Measurements from ENCODE around the gene NDUFA12.

NDUFA12 gene

DNA sequence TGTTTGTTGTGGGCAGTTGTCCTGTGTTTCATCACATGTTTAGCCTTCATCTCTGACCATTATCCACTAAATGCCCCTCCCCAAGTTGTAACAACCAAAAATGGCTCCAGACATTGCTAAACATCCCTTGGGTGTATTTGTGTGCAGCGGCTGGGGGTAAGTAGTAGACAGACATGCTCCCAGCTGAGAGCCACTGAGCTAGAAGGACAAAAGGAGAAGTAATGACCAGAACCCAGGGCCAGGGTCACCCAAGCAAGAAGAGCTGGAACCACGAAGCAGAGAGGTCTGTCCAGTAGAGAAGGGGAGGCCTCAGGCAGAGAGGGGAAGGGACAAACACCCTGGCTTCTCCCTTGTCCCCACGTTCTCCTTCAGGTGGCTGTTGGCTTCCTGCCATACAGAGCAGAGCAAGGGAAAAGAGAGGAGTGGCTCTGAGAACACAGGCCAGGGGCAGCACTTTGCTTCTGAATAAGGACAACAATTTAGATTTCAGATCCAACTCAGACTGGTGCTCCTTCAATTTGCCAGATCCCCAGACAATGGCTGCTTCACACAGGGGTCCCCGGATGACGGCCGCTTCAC lies 55.2 kb downstream of the NDUFA12 start:
- TF ChIP-seq, protein P1, sequence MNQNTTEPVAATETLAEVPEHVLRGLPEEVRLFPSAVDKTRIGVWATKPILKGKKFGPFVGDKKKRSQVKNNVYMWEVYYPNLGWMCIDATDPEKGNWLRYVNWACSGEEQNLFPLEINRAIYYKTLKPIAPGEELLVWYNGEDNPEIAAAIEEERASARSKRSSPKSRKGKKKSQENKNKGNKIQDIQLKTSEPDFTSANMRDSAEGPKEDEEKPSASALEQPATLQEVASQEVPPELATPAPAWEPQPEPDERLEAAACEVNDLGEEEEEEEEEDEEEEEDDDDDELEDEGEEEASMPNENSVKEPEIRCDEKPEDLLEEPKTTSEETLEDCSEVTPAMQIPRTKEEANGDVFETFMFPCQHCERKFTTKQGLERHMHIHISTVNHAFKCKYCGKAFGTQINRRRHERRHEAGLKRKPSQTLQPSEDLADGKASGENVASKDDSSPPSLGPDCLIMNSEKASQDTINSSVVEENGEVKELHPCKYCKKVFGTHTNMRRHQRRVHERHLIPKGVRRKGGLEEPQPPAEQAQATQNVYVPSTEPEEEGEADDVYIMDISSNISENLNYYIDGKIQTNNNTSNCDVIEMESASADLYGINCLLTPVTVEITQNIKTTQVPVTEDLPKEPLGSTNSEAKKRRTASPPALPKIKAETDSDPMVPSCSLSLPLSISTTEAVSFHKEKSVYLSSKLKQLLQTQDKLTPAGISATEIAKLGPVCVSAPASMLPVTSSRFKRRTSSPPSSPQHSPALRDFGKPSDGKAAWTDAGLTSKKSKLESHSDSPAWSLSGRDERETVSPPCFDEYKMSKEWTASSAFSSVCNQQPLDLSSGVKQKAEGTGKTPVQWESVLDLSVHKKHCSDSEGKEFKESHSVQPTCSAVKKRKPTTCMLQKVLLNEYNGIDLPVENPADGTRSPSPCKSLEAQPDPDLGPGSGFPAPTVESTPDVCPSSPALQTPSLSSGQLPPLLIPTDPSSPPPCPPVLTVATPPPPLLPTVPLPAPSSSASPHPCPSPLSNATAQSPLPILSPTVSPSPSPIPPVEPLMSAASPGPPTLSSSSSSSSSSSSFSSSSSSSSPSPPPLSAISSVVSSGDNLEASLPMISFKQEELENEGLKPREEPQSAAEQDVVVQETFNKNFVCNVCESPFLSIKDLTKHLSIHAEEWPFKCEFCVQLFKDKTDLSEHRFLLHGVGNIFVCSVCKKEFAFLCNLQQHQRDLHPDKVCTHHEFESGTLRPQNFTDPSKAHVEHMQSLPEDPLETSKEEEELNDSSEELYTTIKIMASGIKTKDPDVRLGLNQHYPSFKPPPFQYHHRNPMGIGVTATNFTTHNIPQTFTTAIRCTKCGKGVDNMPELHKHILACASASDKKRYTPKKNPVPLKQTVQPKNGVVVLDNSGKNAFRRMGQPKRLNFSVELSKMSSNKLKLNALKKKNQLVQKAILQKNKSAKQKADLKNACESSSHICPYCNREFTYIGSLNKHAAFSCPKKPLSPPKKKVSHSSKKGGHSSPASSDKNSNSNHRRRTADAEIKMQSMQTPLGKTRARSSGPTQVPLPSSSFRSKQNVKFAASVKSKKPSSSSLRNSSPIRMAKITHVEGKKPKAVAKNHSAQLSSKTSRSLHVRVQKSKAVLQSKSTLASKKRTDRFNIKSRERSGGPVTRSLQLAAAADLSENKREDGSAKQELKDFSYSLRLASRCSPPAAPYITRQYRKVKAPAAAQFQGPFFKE (tag by site-specific recombination; IDR thresholded peaks at IDR 0.05; ENCODE audit: borderline replicate concordance), result no peak
- no peak for TF ChIP-seq ZNF558 (tag by site-specific recombination; IDR thresholded peaks at IDR 0.05)
- no peak for TF ChIP-seq ZNF175 (tag by site-specific recombination; IDR thresholded peaks at IDR 0.05)
- TF ChIP-seq, protein P2, sequence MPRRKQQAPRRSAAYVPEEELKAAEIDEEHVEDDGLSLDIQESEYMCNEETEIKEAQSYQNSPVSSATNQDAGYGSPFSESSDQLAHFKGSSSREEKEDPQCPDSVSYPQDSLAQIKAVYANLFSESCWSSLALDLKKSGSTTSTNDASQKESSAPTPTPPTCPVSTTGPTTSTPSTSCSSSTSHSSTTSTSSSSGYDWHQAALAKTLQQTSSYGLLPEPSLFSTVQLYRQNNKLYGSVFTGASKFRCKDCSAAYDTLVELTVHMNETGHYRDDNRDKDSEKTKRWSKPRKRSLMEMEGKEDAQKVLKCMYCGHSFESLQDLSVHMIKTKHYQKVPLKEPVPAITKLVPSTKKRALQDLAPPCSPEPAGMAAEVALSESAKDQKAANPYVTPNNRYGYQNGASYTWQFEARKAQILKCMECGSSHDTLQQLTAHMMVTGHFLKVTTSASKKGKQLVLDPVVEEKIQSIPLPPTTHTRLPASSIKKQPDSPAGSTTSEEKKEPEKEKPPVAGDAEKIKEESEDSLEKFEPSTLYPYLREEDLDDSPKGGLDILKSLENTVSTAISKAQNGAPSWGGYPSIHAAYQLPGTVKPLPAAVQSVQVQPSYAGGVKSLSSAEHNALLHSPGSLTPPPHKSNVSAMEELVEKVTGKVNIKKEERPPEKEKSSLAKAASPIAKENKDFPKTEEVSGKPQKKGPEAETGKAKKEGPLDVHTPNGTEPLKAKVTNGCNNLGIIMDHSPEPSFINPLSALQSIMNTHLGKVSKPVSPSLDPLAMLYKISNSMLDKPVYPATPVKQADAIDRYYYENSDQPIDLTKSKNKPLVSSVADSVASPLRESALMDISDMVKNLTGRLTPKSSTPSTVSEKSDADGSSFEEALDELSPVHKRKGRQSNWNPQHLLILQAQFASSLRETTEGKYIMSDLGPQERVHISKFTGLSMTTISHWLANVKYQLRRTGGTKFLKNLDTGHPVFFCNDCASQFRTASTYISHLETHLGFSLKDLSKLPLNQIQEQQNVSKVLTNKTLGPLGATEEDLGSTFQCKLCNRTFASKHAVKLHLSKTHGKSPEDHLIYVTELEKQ (tag by site-specific recombination; IDR thresholded peaks at IDR 0.05; ENCODE audit: borderline replicate concordance), result no peak
- TF ChIP-seq, protein P3, sequence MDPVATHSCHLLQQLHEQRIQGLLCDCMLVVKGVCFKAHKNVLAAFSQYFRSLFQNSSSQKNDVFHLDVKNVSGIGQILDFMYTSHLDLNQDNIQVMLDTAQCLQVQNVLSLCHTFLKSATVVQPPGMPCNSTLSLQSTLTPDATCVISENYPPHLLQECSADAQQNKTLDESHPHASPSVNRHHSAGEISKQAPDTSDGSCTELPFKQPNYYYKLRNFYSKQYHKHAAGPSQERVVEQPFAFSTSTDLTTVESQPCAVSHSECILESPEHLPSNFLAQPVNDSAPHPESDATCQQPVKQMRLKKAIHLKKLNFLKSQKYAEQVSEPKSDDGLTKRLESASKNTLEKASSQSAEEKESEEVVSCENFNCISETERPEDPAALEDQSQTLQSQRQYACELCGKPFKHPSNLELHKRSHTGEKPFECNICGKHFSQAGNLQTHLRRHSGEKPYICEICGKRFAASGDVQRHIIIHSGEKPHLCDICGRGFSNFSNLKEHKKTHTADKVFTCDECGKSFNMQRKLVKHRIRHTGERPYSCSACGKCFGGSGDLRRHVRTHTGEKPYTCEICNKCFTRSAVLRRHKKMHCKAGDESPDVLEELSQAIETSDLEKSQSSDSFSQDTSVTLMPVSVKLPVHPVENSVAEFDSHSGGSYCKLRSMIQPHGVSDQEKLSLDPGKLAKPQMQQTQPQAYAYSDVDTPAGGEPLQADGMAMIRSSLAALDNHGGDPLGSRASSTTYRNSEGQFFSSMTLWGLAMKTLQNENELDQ (tag by site-specific recombination; IDR thresholded peaks at IDR 0.05; ENCODE audit: low read depth), result no peak
- no peak for TF ChIP-seq ZNF571 (tag by site-specific recombination; IDR thresholded peaks at IDR 0.05)
- TF ChIP-seq, protein P4, sequence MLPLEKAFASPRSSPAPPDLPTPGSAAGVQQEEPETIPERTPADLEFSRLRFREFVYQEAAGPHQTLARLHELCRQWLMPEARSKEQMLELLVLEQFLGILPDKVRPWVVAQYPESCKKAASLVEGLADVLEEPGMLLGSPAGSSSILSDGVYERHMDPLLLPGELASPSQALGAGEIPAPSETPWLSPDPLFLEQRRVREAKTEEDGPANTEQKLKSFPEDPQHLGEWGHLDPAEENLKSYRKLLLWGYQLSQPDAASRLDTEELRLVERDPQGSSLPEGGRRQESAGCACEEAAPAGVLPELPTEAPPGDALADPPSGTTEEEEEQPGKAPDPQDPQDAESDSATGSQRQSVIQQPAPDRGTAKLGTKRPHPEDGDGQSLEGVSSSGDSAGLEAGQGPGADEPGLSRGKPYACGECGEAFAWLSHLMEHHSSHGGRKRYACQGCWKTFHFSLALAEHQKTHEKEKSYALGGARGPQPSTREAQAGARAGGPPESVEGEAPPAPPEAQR (tag by site-specific recombination; IDR thresholded peaks at IDR 0.05), result no peak
- TF ChIP-seq ZXDB (tag by site-specific recombination; IDR thresholded peaks at IDR 0.05), result no peak
- TF ChIP-seq ZNF777 (tag by site-specific recombination; IDR thresholded peaks at IDR 0.05; ENCODE audit: borderline replicate concordance), result no peak
- H3K9me3 ChIP-seq (ENCODE audit: control insufficient read depth, insufficient read depth, low read depth, low read length), result no peaks in the 10 kb centered on the region

DNA sequence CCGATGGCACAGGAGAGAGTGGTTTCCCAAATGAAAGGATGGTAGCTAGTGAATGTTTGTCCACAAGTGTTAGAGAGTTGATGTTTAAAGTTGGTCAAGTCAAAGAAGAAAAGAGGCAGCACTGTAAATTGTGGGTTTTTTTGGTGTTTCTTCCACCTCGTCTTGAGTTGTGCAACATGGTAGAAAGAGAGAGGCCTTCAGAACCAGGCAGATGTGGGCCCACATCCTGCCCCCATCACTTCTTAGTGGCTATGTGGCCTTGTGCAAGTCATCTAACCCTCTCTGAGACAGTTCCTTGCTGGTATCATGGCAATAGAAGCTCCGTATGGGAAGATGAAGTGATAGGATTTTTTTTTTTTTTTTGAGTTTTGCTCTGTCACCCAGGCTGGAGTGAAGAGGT lies 60.8 kb downstream of the NDUFA12 start:
- H3K9me3 ChIP-seq (ENCODE audit: control insufficient read depth, insufficient read depth, low read depth, low read length), result no peaks in the 10 kb centered on the region
- H3K4me3 ChIP-seq (ENCODE audit: low read depth, low read length), result no peak overlapping the region
- no peaks in the 10 kb centered on the region for H3K36me3 ChIP-seq (ENCODE audit: control insufficient read depth in 2 of 2, insufficient read depth in 1 of 2, low read length in 2 of 2)
- POLR2A ChIA-PET, result no interaction called here
- H3K4me1 ChIP-seq (ENCODE audit: control insufficient read depth, insufficient read depth, low read length), result peaks cover 12% of the 10 kb centered on the region; the same call in 1 of the 2 replicates
- H3K27ac ChIP-seq (ENCODE audit: extremely low read depth, low read depth, low read length), result no peak overlapping the region
- CTCF ChIA-PET, result no interaction called here
- no peak for TF ChIP-seq ZEB2 (tag by site-specific recombination; IDR thresholded peaks at IDR 0.05)
- TF ChIP-seq ZNF621 (tag by site-specific recombination; IDR thresholded peaks at IDR 0.05), result no peak
- TF ChIP-seq ZNF777 (tag by site-specific recombination; IDR thresholded peaks at IDR 0.05; ENCODE audit: borderline replicate concordance), result no peak
- TF ChIP-seq, protein P5, sequence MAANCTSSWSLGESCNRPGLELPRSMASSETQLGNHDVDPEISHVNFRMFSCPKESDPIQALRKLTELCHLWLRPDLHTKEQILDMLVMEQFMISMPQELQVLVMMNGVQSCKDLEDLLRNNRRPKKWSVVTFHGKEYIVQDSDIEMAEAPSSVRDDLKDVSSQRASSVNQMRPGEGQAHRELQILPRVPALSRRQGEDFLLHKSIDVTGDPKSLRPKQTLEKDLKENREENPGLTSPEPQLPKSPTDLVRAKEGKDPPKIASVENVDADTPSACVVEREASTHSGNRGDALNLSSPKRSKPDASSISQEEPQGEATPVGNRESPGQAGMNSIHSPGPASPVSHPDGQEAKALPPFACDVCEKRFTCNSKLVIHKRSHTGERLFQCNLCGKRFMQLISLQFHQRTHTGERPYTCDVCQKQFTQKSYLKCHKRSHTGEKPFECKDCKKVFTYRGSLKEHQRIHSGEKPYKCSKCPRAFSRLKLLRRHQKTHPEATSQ (tag by site-specific recombination; IDR thresholded peaks at IDR 0.05), result no peak

More for the DNA sequence above, 55.2 kb downstream of the NDUFA12 start:
- Histone ChIP-seq H3K4me1 (ENCODE audit: control insufficient read depth, insufficient read depth, low read length) (peaks cover 6% of the 10 kb centered on the region; the same call in 1 of the 2 replicates), H3K4me3 (ENCODE audit: low read depth, low read length) (no peak overlapping the region), H3K36me3 (ENCODE audit: control insufficient read depth in 2 of 2, insufficient read depth in 1 of 2, low read length in 2 of 2) (no peaks in the 10 kb centered on the region), H3K27ac (ENCODE audit: extremely low read depth, low read depth, low read length) (no peak overlapping the region)
- ChIA-PET CTCF (interaction anchor here (0.6 to 0.7 kb wide), 2 partner anchors 83 to 271 kb away, joined by 3 to 4 read pairs; no protein-coding TSS in a partner anchor), POLR2A (no interaction called here)
